ENCODE results near the gene CCL4.

DNA sequence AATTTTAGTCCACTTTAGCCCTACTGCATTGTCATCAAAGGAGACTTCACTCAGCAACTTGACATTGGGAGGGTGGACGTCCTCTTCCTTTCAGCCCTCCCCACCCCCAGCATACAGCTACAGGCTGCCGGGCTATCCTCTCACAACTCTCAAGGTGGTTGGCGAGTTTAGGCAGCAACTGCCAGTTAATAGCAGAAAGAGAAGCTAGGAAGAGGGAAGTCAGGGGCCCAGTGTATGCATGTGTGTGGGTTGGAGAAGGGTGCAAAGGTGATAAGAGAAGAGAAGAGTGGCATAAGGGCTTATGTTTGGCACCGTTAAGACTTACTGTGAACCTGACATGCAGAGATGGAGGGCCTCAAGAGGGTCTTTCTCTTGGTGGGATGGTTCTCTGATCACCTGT lies 31.8 kb downstream of the CCL4 start:
- TF ChIP-seq, protein P1, sequence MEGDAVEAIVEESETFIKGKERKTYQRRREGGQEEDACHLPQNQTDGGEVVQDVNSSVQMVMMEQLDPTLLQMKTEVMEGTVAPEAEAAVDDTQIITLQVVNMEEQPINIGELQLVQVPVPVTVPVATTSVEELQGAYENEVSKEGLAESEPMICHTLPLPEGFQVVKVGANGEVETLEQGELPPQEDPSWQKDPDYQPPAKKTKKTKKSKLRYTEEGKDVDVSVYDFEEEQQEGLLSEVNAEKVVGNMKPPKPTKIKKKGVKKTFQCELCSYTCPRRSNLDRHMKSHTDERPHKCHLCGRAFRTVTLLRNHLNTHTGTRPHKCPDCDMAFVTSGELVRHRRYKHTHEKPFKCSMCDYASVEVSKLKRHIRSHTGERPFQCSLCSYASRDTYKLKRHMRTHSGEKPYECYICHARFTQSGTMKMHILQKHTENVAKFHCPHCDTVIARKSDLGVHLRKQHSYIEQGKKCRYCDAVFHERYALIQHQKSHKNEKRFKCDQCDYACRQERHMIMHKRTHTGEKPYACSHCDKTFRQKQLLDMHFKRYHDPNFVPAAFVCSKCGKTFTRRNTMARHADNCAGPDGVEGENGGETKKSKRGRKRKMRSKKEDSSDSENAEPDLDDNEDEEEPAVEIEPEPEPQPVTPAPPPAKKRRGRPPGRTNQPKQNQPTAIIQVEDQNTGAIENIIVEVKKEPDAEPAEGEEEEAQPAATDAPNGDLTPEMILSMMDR (IDR thresholded peaks at IDR 0.05): no peak
- TF ChIP-seq POLR2A (IDR thresholded peaks at IDR 0.05): no peak

Measured in uterus (tissue), 2 donors.